Keratinocyte (primary cell): ENCODE data around the gene MRC2. TPM values are rescaled to one million over a fixed set of nuclear protein-coding genes. Genes with fewer than 3 reads are reported as not detected.

Experiments used
- DNase-seq: peaks from one replicate; pipeline ENCODE4 v3.0.0-alpha.2; 2011; ENCODE audit warnings: low read depth, missing footprints, low spot score
- FAIRE-seq: peaks from 2 replicates; lab custom pipeline; 2011; peaks lifted over from hg19 to GRCh38; lab: Jason Lieb, UNC
- H2AFZ ChIP-seq: 2 replicates; pipeline ENCODE4 v1.6.0; 2012; ENCODE audit warnings: low read length, control low read depth, inconsistent platforms; ENCODE audit not compliant: control insufficient read depth
- H3K27ac ChIP-seq: 2 replicates; pipeline ENCODE4 v1.5.1; 2011; ENCODE audit warnings: low read length; ENCODE audit not compliant: control insufficient read depth, insufficient read depth
- H3K27me3 ChIP-seq: 3 replicates; pipeline ENCODE4 v1.6.0; 2011; ENCODE audit warnings: low read length; ENCODE audit not compliant: control insufficient read depth, insufficient read depth; ENCODE audit errors: extremely low read depth
- H3K36me3 ChIP-seq, 2 experiments: 2 replicates in 1 of 2; 3 replicates in 1 of 2; pipeline ENCODE4 v1.5.1; 2011; ENCODE audit warnings: low read length in 2 of 2, mild to moderate bottlenecking in 1 of 2; ENCODE audit not compliant: control insufficient read depth in 2 of 2, insufficient read depth in 2 of 2; ENCODE audit errors: extremely low read depth in 1 of 2
- H3K4me1 ChIP-seq: 3 replicates; pipeline ENCODE4 v1.5.1; 2011; ENCODE audit warnings: low read length; ENCODE audit not compliant: control insufficient read depth, insufficient read depth; ENCODE audit errors: extremely low read depth
- H3K4me2 ChIP-seq: 3 replicates; pipeline ENCODE4 v1.6.0; 2011; ENCODE audit warnings: low read depth, low read length; ENCODE audit not compliant: control insufficient read depth, insufficient read depth; ENCODE audit errors: extremely low read depth
- H3K4me3 ChIP-seq, 3 experiments: fragments of 200-600 bp in 1 of 3; sonication (generic) in 1 of 3; 2 replicates in 2 of 3; 3 replicates in 1 of 3; pipeline ENCODE4 v1.5.1; 2011 to 2016; ENCODE audit warnings: low read length in 3 of 3, mild to moderate bottlenecking in 3 of 3, control low read depth in 2 of 3, inconsistent platforms in 1 of 3, low read depth in 1 of 3, mixed read lengths in 1 of 3, mixed run types in 1 of 3, moderate library complexity in 1 of 3; ENCODE audit not compliant: control insufficient read depth in 2 of 3, insufficient read depth in 2 of 3; ENCODE audit errors: extremely low read depth in 1 of 3
- H3K79me2 ChIP-seq: 2 replicates; pipeline ENCODE4 v1.6.0; 2012; ENCODE audit warnings: low read length; ENCODE audit not compliant: control insufficient read depth, insufficient read depth
- H3K9ac ChIP-seq: 3 replicates; pipeline ENCODE4 v1.6.0; 2011; ENCODE audit warnings: low read length; ENCODE audit not compliant: control insufficient read depth, insufficient read depth; ENCODE audit errors: extremely low read depth
- H3K9me1 ChIP-seq: 3 replicates; pipeline ENCODE4 v1.6.0; 2011; ENCODE audit warnings: low read length; ENCODE audit not compliant: control insufficient read depth, insufficient read depth; ENCODE audit errors: extremely low read depth
- H3K9me3 ChIP-seq: 2 replicates; pipeline ENCODE4 v1.5.1; 2012; ENCODE audit warnings: low read depth, low read length; ENCODE audit not compliant: control insufficient read depth
- H4K20me1 ChIP-seq: 3 replicates; pipeline ENCODE4 v1.6.0; 2011; ENCODE audit warnings: low read length; ENCODE audit not compliant: control insufficient read depth, insufficient read depth; ENCODE audit errors: extremely low read depth
- EZH2 ChIP-seq: IDR thresholded peaks from one replicate; pipeline ENCODE4 v1.6.1; 2012; ENCODE audit warnings: inconsistent platforms, mild to moderate bottlenecking, low read length, moderate library complexity
- dilution Hi-C: fragments of 300-500 bp; cut with MboI; formaldehyde crosslinking; loops from one replicate; pipeline ENCODE4 v1.7.0; 2020; ENCODE audit warnings: low sequenced_read_pairs; ENCODE audit not compliant: extremely low pct_ligation_motif_present
- polyA plus RNA-seq, 5 experiments: library from polyadenylated mRNA; depleted of rRNA in 3 of 5; stranded (reverse) in 3 of 5; stranded (forward) in 1 of 5; unstranded in 1 of 5; fragments of >200 nt; gene quantifications; 1 replicate in 1 of 5; 2 replicates in 3 of 5; 3 replicates in 1 of 5; pipeline versions ENCODE4 v1.2.1 to v1.2.3, GENCODE V29; 2011 to 2012; ENCODE audit warnings: missing spikeins in 2 of 5, low read depth in 1 of 5, low replicate concordance in 1 of 5
- TF ChIP-seq, protein P1 (sequence below), 3 experiments: IDR thresholded peaks in 1 of 3; conservative IDR thresholded peaks in 1 of 3; optimal IDR thresholded peaks in 1 of 3; 2 replicates in 2 of 3; 3 replicates in 1 of 3; pipeline versions ENCODE3 to v1.5.1; 2011; ENCODE audit warnings: low read length in 3 of 3, mild to moderate bottlenecking in 3 of 3, moderate library complexity in 2 of 3, control low read depth in 1 of 3, inconsistent platforms in 1 of 3; ENCODE audit not compliant: insufficient read depth in 2 of 3; ENCODE audit errors: extremely low read depth in 1 of 3

The MRC2 gene
- polyA plus RNA-seq, 1 donor (not counting 4 experiments of a cell fraction or from before 2014, with no cell fraction given): 14.0 TPM

- Histone ChIP-seq H4K20me1 (no peaks in the 10 kb centered on the region), H3K9me1 (no peaks in the 10 kb centered on the region), H3K9ac (no peak overlapping the region), H3K4me3 (no peak overlapping the region), H2AFZ (no peak overlapping the region), H3K79me2 (no peaks in the 10 kb centered on the region), H3K9me3 (no peaks in the 10 kb centered on the region), H3K36me3 (peaks cover 13 to 16% of the 10 kb centered on the region in 2 experiments), H3K27me3 (no peaks in the 10 kb centered on the region), H3K4me2 (no peak overlapping the region), H3K27ac (no peak overlapping the region), H3K4me1 (peaks cover 7% of the 10 kb centered on the region)
- dilution Hi-C loops: no loop called here
- FAIRE-seq: no peak
- DNase-seq: no peak
- TF ChIP-seq, protein P1, sequence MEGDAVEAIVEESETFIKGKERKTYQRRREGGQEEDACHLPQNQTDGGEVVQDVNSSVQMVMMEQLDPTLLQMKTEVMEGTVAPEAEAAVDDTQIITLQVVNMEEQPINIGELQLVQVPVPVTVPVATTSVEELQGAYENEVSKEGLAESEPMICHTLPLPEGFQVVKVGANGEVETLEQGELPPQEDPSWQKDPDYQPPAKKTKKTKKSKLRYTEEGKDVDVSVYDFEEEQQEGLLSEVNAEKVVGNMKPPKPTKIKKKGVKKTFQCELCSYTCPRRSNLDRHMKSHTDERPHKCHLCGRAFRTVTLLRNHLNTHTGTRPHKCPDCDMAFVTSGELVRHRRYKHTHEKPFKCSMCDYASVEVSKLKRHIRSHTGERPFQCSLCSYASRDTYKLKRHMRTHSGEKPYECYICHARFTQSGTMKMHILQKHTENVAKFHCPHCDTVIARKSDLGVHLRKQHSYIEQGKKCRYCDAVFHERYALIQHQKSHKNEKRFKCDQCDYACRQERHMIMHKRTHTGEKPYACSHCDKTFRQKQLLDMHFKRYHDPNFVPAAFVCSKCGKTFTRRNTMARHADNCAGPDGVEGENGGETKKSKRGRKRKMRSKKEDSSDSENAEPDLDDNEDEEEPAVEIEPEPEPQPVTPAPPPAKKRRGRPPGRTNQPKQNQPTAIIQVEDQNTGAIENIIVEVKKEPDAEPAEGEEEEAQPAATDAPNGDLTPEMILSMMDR (optimal IDR thresholded peaks at IDR 0.05 in 1 of 3, IDR thresholded peaks at IDR 0.05 in 1 of 3, conservative IDR thresholded peaks at IDR 0.05 in 1 of 3; ENCODE audit: extremely low read depth in 1 of 3, insufficient read depth in 2 of 3, low read length in 3 of 3): no peak
- TF ChIP-seq EZH2: no peak
These were observed 13.3 kb upstream of the MRC2 start for GRCh38 chr17:62614142-62614541.

- Histone ChIP-seq H3K79me2 (no peaks in the 10 kb centered on the region), H3K27ac (no peak overlapping the region), H3K27me3 (no peaks in the 10 kb centered on the region), H3K4me3 (no peak overlapping the region), H4K20me1 (no peaks in the 10 kb centered on the region), H3K9me3 (no peaks in the 10 kb centered on the region), H3K9me1 (no peaks in the 10 kb centered on the region), H3K4me2 (no peak overlapping the region), H3K36me3 (peaks cover 5 to 16% of the 10 kb centered on the region in 2 experiments), H2AFZ (no peak overlapping the region), H3K9ac (no peak overlapping the region), H3K4me1 (peaks cover 7% of the 10 kb centered on the region)
- DNase-seq: no peak
- no peak for FAIRE-seq
- TF ChIP-seq EZH2: no peak
- TF ChIP-seq, protein P1 (optimal IDR thresholded peaks at IDR 0.05 in 1 of 3, IDR thresholded peaks at IDR 0.05 in 1 of 3, conservative IDR thresholded peaks at IDR 0.05 in 1 of 3; ENCODE audit: extremely low read depth in 1 of 3, insufficient read depth in 2 of 3, low read length in 3 of 3): no peak
- dilution Hi-C loops: no loop called here
These were observed 12.0 kb upstream of the MRC2 start for GRCh38 chr17:62615503-62615902.
